ENCODE data around the gene UCMA. TPM values are rescaled to one million over a fixed set of nuclear protein-coding genes. Genes with fewer than 3 reads are reported as not detected.

UCMA gene
- total and polyA plus RNA-seq, 9 donors: 0.11 to 0.48 (median 0.38) TPM; not detected in 6

- Histone ChIP-seq H3K4me1 (ENCODE audit: insufficient read depth) (peaks cover 2% of the 10 kb centered on the region), H3K36me3 (no peaks in the 10 kb centered on the region), H3K9me3 (no peaks in the 10 kb centered on the region), H3K4me3 (no peak overlapping the region), H3K27ac (no peak overlapping the region), H3K27me3 (no peaks in the 10 kb centered on the region)
- intact Hi-C loops (cut with DNase I): no loop called here
- DNase-seq: no peak
- TF ChIP-seq EP300 (IDR thresholded peaks at IDR 0.05) (no peak), POLR2A (IDR thresholded peaks at IDR 0.05) (no peak), CTCF (IDR thresholded peaks at IDR 0.05) (no peak)
- WGBS, 3 donors: 86 to 93% (median 91%) methylated on average over 7 of the region's 7 CpGs
These were observed 29.4 kb upstream of the UCMA start for GRCh38 chr10:13263591-13263990.

GRCh38 chr10:13262433-13262832 lies 28.3 kb upstream of the UCMA start:
- WGBS, 3 donors: 94 to 100% (median 98%) methylated on average over 1 of the region's 1 CpG
- intact Hi-C loops (cut with DNase I): no loop called here
- no peak for DNase-seq

GRCh38 chr10:13257621-13258140 lies 23.5 kb upstream of the UCMA start:
- Histone ChIP-seq H3K4me1 (ENCODE audit: insufficient read depth) (no peaks in the 10 kb centered on the region), H3K36me3 (no peaks in the 10 kb centered on the region), H3K4me3 (no peak overlapping the region), H3K27me3 (no peaks in the 10 kb centered on the region), H3K9me3 (no peaks in the 10 kb centered on the region), H3K27ac (no peak overlapping the region)
- intact Hi-C loops (cut with DNase I): no loop called here
- 78 to 88% (median 83%) methylated on average over 5 of the region's 5 CpGs for WGBS, 3 donors
- TF ChIP-seq POLR2A (IDR thresholded peaks at IDR 0.05): no peak
- DNase-seq: no peak

More at GRCh38 chr10:13262433-13262832, 28.3 kb upstream of the UCMA start:
- TF ChIP-seq EP300 (IDR thresholded peaks at IDR 0.05) (no peak), POLR2A (IDR thresholded peaks at IDR 0.05) (no peak), CTCF (IDR thresholded peaks at IDR 0.05) (no peak)
- no peaks in the 10 kb centered on the region for H3K27me3 ChIP-seq
- peaks cover 2% of the 10 kb centered on the region for H3K4me1 ChIP-seq (ENCODE audit: insufficient read depth)
- no peaks in the 10 kb centered on the region for H3K9me3 ChIP-seq
- no peak overlapping the region for H3K4me3 ChIP-seq
- no peak overlapping the region for H3K27ac ChIP-seq
- no peaks in the 10 kb centered on the region for H3K36me3 ChIP-seq

GRCh38 chr10:13256627-13257026 lies 22.5 kb upstream of the UCMA start:
- DNase-seq: no peak
- 81 to 94% (median 83%) methylated on average over 2 of the region's 2 CpGs for WGBS, 3 donors
- H3K4me1 ChIP-seq (ENCODE audit: insufficient read depth): no peaks in the 10 kb centered on the region
- no peaks in the 10 kb centered on the region for H3K27me3 ChIP-seq
- H3K4me3 ChIP-seq: no peak overlapping the region
- H3K27ac ChIP-seq: no peak overlapping the region
- H3K9me3 ChIP-seq: no peaks in the 10 kb centered on the region
- no peak for TF ChIP-seq POLR2A (IDR thresholded peaks at IDR 0.05)
- no peak for TF ChIP-seq EP300 (IDR thresholded peaks at IDR 0.05)
- no peak for TF ChIP-seq CTCF (IDR thresholded peaks at IDR 0.05)
- H3K36me3 ChIP-seq: no peaks in the 10 kb centered on the region
- intact Hi-C loops (cut with DNase I): no loop called here

- Histone ChIP-seq H3K4me3 (no peak overlapping the region), H3K9me3 (no peaks in the 10 kb centered on the region), H3K36me3 (no peaks in the 10 kb centered on the region), H3K27ac (no peak overlapping the region), H3K27me3 (no peaks in the 10 kb centered on the region), H3K4me1 (ENCODE audit: insufficient read depth) (no peaks in the 10 kb centered on the region)
- TF ChIP-seq POLR2A (IDR thresholded peaks at IDR 0.05): no peak
- TF ChIP-seq EP300 (IDR thresholded peaks at IDR 0.05): no peak
- no peak for TF ChIP-seq CTCF (IDR thresholded peaks at IDR 0.05)
- WGBS, 3 donors: 88 to 92% (median 88%) methylated on average over 4 of the region's 4 CpGs
- intact Hi-C loops (cut with DNase I): no loop called here
- DNase-seq: no peak
These were observed 19.6 kb upstream of the UCMA start for GRCh38 chr10:13253726-13254125.
